ENCODE results near the gene KLHL4. TPM values are rescaled to one million over a fixed set of nuclear protein-coding genes. Genes with fewer than 3 reads are reported as not detected.

The KLHL4 gene
- total RNA-seq, 2 donors from 2014 or later, result 1.0 to 2.4 TPM

- Histone ChIP-seq H3K9me3 (no peaks in the 10 kb centered on the region), H3K27ac (no peak overlapping the region), H3K36me3 (no peaks in the 10 kb centered on the region), H3K27me3 (no peaks in the 10 kb centered on the region), H3K4me3 (no peak overlapping the region), H3K4me1 (no peaks in the 10 kb centered on the region)
- no peak for DNase-seq (ENCODE audit: low spot score)
- TF ChIP-seq CTCF (IDR thresholded peaks at IDR 0.05), result no peak
Observed at GRCh38 chrX:87516717-87517121, 883 bp upstream of the KLHL4 start.

DNA sequence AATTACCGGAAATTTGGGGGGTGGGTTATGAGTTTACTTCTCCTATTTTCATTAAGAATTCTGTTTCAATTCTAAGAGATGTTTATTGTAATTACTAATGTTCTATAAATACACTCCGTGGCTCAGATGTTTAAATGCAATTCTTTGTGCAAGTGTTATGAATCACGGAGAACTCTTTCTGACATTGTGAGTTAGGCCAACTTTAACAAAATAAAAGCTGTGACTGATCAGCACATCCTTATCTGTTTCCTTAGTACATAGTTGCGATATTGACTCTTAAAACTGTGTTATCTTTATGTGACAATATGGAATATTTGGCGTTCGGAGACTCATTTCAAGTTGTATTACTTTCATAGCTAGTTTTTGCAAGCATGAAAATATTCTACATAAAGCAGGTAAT is 902 bp downstream of the KLHL4 start:
- no peaks in the 10 kb centered on the region for H3K9me3 ChIP-seq
- DNase-seq (ENCODE audit: low spot score), result no peak
- no peaks in the 10 kb centered on the region for H3K27me3 ChIP-seq
- peak overlapping the region; percentile 1 to 37 for H3K4me3 ChIP-seq
- no peak for TF ChIP-seq CTCF (IDR thresholded peaks at IDR 0.05)
- no peaks in the 10 kb centered on the region for H3K4me1 ChIP-seq
- H3K27ac ChIP-seq, result no peak overlapping the region
- no peaks in the 10 kb centered on the region for H3K36me3 ChIP-seq

DNA sequence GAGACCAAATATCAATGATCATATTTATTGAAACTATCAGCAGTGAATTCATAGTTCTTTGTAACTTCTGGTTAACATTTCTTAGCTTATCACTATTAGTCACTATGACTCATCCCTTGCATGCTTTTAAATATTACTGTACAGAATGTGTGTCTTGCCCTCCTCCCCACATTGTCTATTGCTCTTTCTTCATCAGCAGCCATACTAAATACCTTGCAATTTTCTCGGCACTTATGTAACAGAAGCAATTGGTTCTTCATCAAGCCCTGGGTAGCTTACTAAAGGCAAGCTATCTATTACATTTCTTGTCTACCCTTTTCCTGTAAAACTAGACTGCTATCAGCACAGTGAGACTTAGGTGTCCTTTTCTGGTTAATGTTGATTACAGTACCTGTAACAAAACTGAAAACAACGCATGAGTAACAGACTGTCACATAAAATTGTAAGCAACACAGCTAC is 8.2 kb downstream of the KLHL4 start:
- DNase-seq (ENCODE audit: low spot score), result no peak
- no peaks in the 10 kb centered on the region for H3K9me3 ChIP-seq
- H3K4me1 ChIP-seq, result no peaks in the 10 kb centered on the region
- no peaks in the 10 kb centered on the region for H3K27me3 ChIP-seq
- TF ChIP-seq CTCF (IDR thresholded peaks at IDR 0.05), result no peak
- no peak overlapping the region for H3K27ac ChIP-seq
- no peaks in the 10 kb centered on the region for H3K36me3 ChIP-seq
- H3K4me3 ChIP-seq, result no peak overlapping the region

GRCh38 chrX:87526281-87526680 is 8.7 kb downstream of the KLHL4 start:
- no peak for TF ChIP-seq CTCF (IDR thresholded peaks at IDR 0.05)
- no peak overlapping the region for H3K27ac ChIP-seq
- no peak for DNase-seq (ENCODE audit: low spot score)
- no peaks in the 10 kb centered on the region for H3K36me3 ChIP-seq
- no peak overlapping the region for H3K4me3 ChIP-seq
- H3K9me3 ChIP-seq, result no peaks in the 10 kb centered on the region
- no peaks in the 10 kb centered on the region for H3K4me1 ChIP-seq
- H3K27me3 ChIP-seq, result no peaks in the 10 kb centered on the region

DNA sequence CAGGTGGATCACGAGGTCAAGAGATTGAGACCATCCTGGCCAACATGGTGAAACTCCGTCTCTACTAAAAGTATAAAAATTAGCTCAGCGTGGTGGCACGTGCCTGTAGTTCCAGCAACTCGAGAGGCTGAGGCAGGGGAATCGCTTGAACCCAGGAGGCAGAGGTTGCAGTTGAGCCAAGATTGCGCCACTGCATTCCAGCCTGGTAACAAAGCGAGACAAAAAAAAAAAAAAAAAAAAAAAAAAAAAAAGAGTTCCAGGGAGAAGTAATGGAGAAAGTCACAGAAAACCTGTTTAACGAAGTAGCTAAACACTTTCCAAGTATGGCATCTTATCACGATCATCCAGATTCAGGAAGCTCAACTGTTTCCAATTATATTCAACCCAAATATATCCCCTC is 10.9 kb downstream of the KLHL4 start:
- Histone ChIP-seq H3K27ac (no peak overlapping the region), H3K4me3 (no peak overlapping the region), H3K9me3 (no peaks in the 10 kb centered on the region), H3K4me1 (no peaks in the 10 kb centered on the region), H3K27me3 (no peaks in the 10 kb centered on the region), H3K36me3 (no peaks in the 10 kb centered on the region)
- no peak for TF ChIP-seq CTCF (IDR thresholded peaks at IDR 0.05)
- no peak for DNase-seq (ENCODE audit: low spot score)

DNA sequence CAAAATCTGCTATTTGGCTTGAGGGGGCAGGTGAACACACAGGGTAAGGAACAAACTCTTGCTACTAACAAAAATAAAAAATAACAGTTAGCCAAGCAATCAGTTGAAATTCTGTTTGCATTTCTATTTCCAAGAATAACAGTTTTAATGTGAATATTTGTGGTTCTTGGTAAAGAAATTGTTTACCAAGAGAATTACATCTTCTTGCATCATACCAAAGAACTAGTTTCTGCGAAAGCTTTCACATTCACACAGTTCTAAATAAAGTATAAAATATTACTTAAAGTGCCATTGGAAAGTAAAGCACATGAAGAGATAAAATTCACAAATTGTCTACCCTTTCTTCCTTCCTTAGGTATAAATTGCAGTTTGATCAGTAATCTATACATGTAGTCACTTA is 54.4 kb downstream of the KLHL4 start:
- DNase-seq (ENCODE audit: low spot score), result no peak
- no peaks in the 10 kb centered on the region for H3K4me1 ChIP-seq
- no peak overlapping the region for H3K27ac ChIP-seq
- H3K4me3 ChIP-seq, result no peak overlapping the region
- H3K27me3 ChIP-seq, result no peaks in the 10 kb centered on the region
- no peak for TF ChIP-seq CTCF (IDR thresholded peaks at IDR 0.05)
- H3K9me3 ChIP-seq, result no peaks in the 10 kb centered on the region
- no peaks in the 10 kb centered on the region for H3K36me3 ChIP-seq
